IMR-90 (cell line): ENCODE measurements around the gene ENOX2. TPM values are rescaled to one million over a fixed set of nuclear protein-coding genes. Genes with fewer than 3 reads are reported as not detected.

Experiments used
- ATAC-seq: fragments of 200-7000 bp; cut with Tn5 transposase; 2 replicates; pipeline ENCODE4 v1.9.1; 2020; ENCODE audit warnings: low read depth, mild to moderate bottlenecking, moderate library complexity
- BruUV-seq: library from RNA; stranded (reverse); fragments of 400-500 nt; replicated peaks from 2 replicates; lab custom pipeline; 2021; lab: Mats Ljungman, UMichigan
- CTCF ChIA-PET: fragments of 300-600 bp; formaldehyde crosslinking; extraction: SDS; loops from one replicate; lab custom pipeline; 2021; ENCODE audit warnings: antibody characterized with exemption; lab: Yijun Ruan, JAX
- POLR2A ChIA-PET: fragments of 300-600 bp; sonication (Branson Sonifier 250); formaldehyde crosslinking; loops from one replicate; lab custom pipeline; 2022; ENCODE audit warnings: antibody characterized with exemption; ENCODE audit not compliant: unreplicated experiment; lab: Charles Lee
- DNase-seq: peaks from one replicate; pipeline ENCODE4 v3.0.0; 2013
- H2AFZ ChIP-seq: replicated peaks from 2 replicates; pipeline ENCODE3; 2013; ENCODE audit warnings: low read length, mild to moderate bottlenecking; ENCODE audit not compliant: poor library complexity
- H2AK5ac ChIP-seq: 2 replicates; pipeline ENCODE4 v1.6.1; 2013; ENCODE audit warnings: low read depth, low read length, inconsistent platforms
- H2AK9ac ChIP-seq: replicated peaks from 2 replicates; pipeline ENCODE3; 2013; ENCODE audit warnings: mild to moderate bottlenecking, low read depth, low read length, moderate library complexity; ENCODE audit not compliant: poor library complexity
- H2BK120ac ChIP-seq: 2 replicates; pipeline ENCODE4 v1.6.1; 2013; ENCODE audit warnings: low read depth, low read length, inconsistent platforms
- H2BK15ac ChIP-seq: 3 replicates; pipeline ENCODE4 v1.6.1; 2013; ENCODE audit warnings: low read depth, low read length, inconsistent platforms
- H2BK20ac ChIP-seq: 2 replicates; pipeline ENCODE4 v1.6.1; 2013; ENCODE audit warnings: low read depth, mild to moderate bottlenecking, inconsistent platforms, low read length, moderate library complexity
- H2BK5ac ChIP-seq: 2 replicates; pipeline ENCODE4 v1.6.1; 2013; ENCODE audit warnings: mild to moderate bottlenecking, low read depth, low read length, inconsistent platforms; ENCODE audit not compliant: poor library complexity, severe bottlenecking
- H3K14ac ChIP-seq: replicated peaks from 2 replicates; pipeline ENCODE4 v1.6.1; 2013; ENCODE audit warnings: low read depth, low read length, inconsistent platforms
- H3K18ac ChIP-seq: 2 replicates; pipeline ENCODE4 v1.6.1; 2013; ENCODE audit warnings: low read depth, low read length, control low read depth
- H3K23ac ChIP-seq: 2 replicates; pipeline ENCODE4 v1.6.1; 2013; ENCODE audit warnings: low read depth, low read length, inconsistent platforms
- H3K27ac ChIP-seq: 2 replicates; pipeline ENCODE4 v1.5.1; 2013; ENCODE audit warnings: mild to moderate bottlenecking, control low read depth, low read length; ENCODE audit not compliant: insufficient read depth
- H3K27me3 ChIP-seq: 2 replicates; pipeline ENCODE4 v1.6.1; 2013; ENCODE audit warnings: low read length; ENCODE audit not compliant: control insufficient read depth, insufficient read depth
- H3K36me3 ChIP-seq: 2 replicates; pipeline ENCODE4 v1.6.1; 2013; ENCODE audit warnings: low read length, mixed read lengths; ENCODE audit not compliant: control insufficient read depth, insufficient read depth
- H3K4ac ChIP-seq: 2 replicates; pipeline ENCODE4 v1.6.1; 2013; ENCODE audit warnings: low read depth, low read length, inconsistent platforms
- H3K4me1 ChIP-seq: 2 replicates; pipeline ENCODE4 v1.6.1; 2013; ENCODE audit warnings: low read length, mixed read lengths; ENCODE audit not compliant: control insufficient read depth, insufficient read depth
- H3K4me2 ChIP-seq: 2 replicates; pipeline ENCODE4 v1.6.1; 2013; ENCODE audit warnings: low read depth, mild to moderate bottlenecking, control low read depth, low read length, moderate library complexity
- H3K4me3 ChIP-seq: 2 replicates; pipeline ENCODE4 v1.5.1; 2013; ENCODE audit warnings: low read depth, mild to moderate bottlenecking, control low read depth, low read length, moderate library complexity; ENCODE audit not compliant: insufficient read depth
- H3K56ac ChIP-seq: 2 replicates; pipeline ENCODE4 v1.6.1; 2013; ENCODE audit warnings: low read length, inconsistent platforms; ENCODE audit not compliant: insufficient read depth; ENCODE audit errors: extremely low read depth
- H3K79me1 ChIP-seq, 2 experiments: 2 replicates each; pipeline ENCODE4 v1.6.1; 2013; ENCODE audit warnings: low read length in 2 of 2, inconsistent platforms in 1 of 2, low read depth in 1 of 2
- H3K9ac ChIP-seq: 2 replicates; pipeline ENCODE4 v1.6.1; 2013; ENCODE audit warnings: low read depth, low read length, control low read depth
- H3K9me1 ChIP-seq: 2 replicates; pipeline ENCODE4 v1.6.1; 2013; ENCODE audit warnings: low read length, inconsistent platforms; ENCODE audit not compliant: insufficient read depth
- H3K9me3 ChIP-seq: 2 replicates; pipeline ENCODE4 v1.6.1; 2013; ENCODE audit warnings: low read length; ENCODE audit not compliant: control insufficient read depth, insufficient read depth
- H4K20me1 ChIP-seq: 2 replicates; pipeline ENCODE4 v1.6.1; 2013; ENCODE audit warnings: low read length, inconsistent platforms; ENCODE audit not compliant: insufficient read depth
- H4K5ac ChIP-seq: 2 replicates; pipeline ENCODE4 v1.6.1; 2013; ENCODE audit warnings: mild to moderate bottlenecking, low read depth, low read length, control low read depth
- H4K8ac ChIP-seq, 2 experiments: 2 replicates each; pipeline ENCODE4 v1.6.1; 2013; ENCODE audit warnings: low read depth in 2 of 2, low read length in 2 of 2, control low read depth in 1 of 2, inconsistent platforms in 1 of 2
- H4K91ac ChIP-seq: 2 replicates; pipeline ENCODE4 v1.6.1; 2013; ENCODE audit warnings: low read depth, low read length, inconsistent platforms; ENCODE audit not compliant: insufficient read depth
- BHLHE40 ChIP-seq: fragments of 150-350 bp; IDR thresholded peaks from 2 replicates; pipeline ENCODE4 v1.6.1; 2016; ENCODE audit warnings: mild to moderate bottlenecking, low read depth, low read length
- MAZ ChIP-seq: IDR thresholded peaks from 2 replicates; pipeline ENCODE4 v1.6.1; 2012; ENCODE audit warnings: low read depth, mild to moderate bottlenecking, low read length, improper control_type of control experiment, moderate library complexity, borderline replicate concordance
- MXI1 ChIP-seq: IDR thresholded peaks from 2 replicates; pipeline ENCODE4 v1.6.1; 2012; ENCODE audit warnings: low read depth, mild to moderate bottlenecking, low read length, moderate library complexity, borderline replicate concordance
- RAD21 ChIP-seq: IDR thresholded peaks from 2 replicates; pipeline ENCODE4 v1.6.1; 2012; ENCODE audit warnings: low read length, improper control_type of control experiment
- WGBS, 2 experiments: methylation state at CpG; one replicate each; pipeline versions ENCODE4 v1.1.5 to v1.1.7; 2013; ENCODE audit warnings: missing lambda C conversion rate in 2 of 2; ENCODE audit not compliant: insufficient read length in 1 of 2; ENCODE audit errors: extremely low coverage in 2 of 2; 5-methylcytosine and 5-hydroxymethylcytosine counted together
- dilution Hi-C: fragments of 300-500 bp; cut with HindIII; formaldehyde crosslinking; loops from one replicate; pipeline ENCODE4 v1.14.3; 2018; ENCODE audit warnings: low sequenced_read_pairs; ENCODE audit not compliant: unreplicated experiment
- in situ Hi-C: fragments of 300-500 bp; cut with MboI; formaldehyde crosslinking; loops from 3 replicates; pipeline ENCODE4 v1.14.3; 2019; ENCODE audit warnings: low sequenced_read_pairs, inconsistent platforms, mixed read lengths
- intact Hi-C: fragments of 100-400 bp; cut with micrococcal nuclease; formaldehyde crosslinking; loops from 2 replicates; pipeline ENCODE4 v1.10.0; 2022
- polyA plus RNA-seq, 3 experiments: library from polyadenylated mRNA; depleted of rRNA; stranded (reverse); fragments of >200 nt; gene quantifications; 2 replicates each; pipeline ENCODE4 v1.2.3, GENCODE V29; 2012; ENCODE audit warnings: low replicate concordance in 1 of 3
- total RNA-seq: library from RNA; depleted of rRNA; stranded (reverse); fragments of >200 nt; gene quantifications from 2 replicates; pipeline ENCODE4 v1.2.3, GENCODE V29; 2012
- TF ChIP-seq, protein P1 (sequence below): conservative IDR thresholded peaks from 2 replicates; pipeline ENCODE4 v1.5.1; 2012; ENCODE audit warnings: mild to moderate bottlenecking, low read depth, low read length, improper control_type of control experiment

Gene ENOX2
- total and polyA plus RNA-seq, 2 of the 4 experiments (the other 2 are of a cell fraction) = 6.3 to 11.8 TPM

DNA sequence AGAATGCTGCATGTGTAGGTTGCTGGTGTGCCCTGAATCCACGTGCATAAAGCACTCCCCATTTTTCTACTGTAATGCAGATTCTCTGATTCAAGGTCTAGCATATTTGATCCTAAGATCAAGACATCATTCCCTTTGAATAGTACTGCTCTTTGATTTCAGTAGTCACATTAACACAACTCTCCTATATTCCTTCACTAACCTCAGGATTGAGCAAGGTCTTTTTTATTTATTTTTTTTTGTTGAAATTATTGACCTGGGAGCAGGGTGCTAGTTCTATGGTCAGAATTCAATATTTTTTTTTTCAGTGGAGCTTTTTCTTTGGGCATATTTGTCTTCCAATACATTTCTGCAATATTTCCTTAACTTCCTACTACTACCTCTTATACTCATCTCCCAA lies 255.5 kb downstream of the ENOX2 start:
- intact Hi-C loops (no loop called here), dilution Hi-C loops (no loop called here), in situ Hi-C loops (no loop called here)
- ChIA-PET POLR2A (no interaction called here), CTCF (interaction anchor here (0.6 kb wide), 2 partner anchors 251 to 977 kb away, joined by 3 read pairs; no protein-coding TSS in a partner anchor)
- Histone ChIP-seq H4K91ac (no peak overlapping the region), H3K27ac (no peak overlapping the region), H2BK20ac (no peak overlapping the region), H2AK5ac (no peak overlapping the region), H2AK9ac (no peak overlapping the region), H3K27me3 (peaks cover 1% of the 10 kb centered on the region; the same call in 1 of the 2 replicates), H3K4me2 (no peak overlapping the region), H2BK120ac (no peak overlapping the region), H3K79me1 (no peaks in the 10 kb centered on the region), H3K9me3 (no peaks in the 10 kb centered on the region), H2AFZ (no peak overlapping the region), H3K4ac (no peak overlapping the region), H3K9me1 (no peaks in the 10 kb centered on the region), H3K9ac (no peak overlapping the region), H4K20me1 (no peaks in the 10 kb centered on the region), H3K14ac (no peak overlapping the region), H3K4me3 (no peak overlapping the region), H3K18ac (no peak overlapping the region), H3K56ac (no peak overlapping the region), H2BK15ac (no peak overlapping the region), H4K5ac (no peak overlapping the region), H2BK5ac (no peak overlapping the region), H3K36me3 (no peaks in the 10 kb centered on the region), H3K23ac (no peak overlapping the region), H3K4me1 (no peaks in the 10 kb centered on the region), H4K8ac (no peak overlapping the region)
- TF ChIP-seq BHLHE40 (no peak), MXI1 (no peak), RAD21 (no peak), MAZ (no peak)
- TF ChIP-seq, protein P1, sequence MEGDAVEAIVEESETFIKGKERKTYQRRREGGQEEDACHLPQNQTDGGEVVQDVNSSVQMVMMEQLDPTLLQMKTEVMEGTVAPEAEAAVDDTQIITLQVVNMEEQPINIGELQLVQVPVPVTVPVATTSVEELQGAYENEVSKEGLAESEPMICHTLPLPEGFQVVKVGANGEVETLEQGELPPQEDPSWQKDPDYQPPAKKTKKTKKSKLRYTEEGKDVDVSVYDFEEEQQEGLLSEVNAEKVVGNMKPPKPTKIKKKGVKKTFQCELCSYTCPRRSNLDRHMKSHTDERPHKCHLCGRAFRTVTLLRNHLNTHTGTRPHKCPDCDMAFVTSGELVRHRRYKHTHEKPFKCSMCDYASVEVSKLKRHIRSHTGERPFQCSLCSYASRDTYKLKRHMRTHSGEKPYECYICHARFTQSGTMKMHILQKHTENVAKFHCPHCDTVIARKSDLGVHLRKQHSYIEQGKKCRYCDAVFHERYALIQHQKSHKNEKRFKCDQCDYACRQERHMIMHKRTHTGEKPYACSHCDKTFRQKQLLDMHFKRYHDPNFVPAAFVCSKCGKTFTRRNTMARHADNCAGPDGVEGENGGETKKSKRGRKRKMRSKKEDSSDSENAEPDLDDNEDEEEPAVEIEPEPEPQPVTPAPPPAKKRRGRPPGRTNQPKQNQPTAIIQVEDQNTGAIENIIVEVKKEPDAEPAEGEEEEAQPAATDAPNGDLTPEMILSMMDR = no peak
- DNase-seq = no peak
- no TSS peak for BruUV-seq
- no peak for ATAC-seq
- no CpG with 5 or more reads among the region's 1 CpG for WGBS, 2 experiments
